ENCODE data around the gene USP34.
A peak's percentile ranks its signal among the peaks of the same experiment; 100 is the strongest.
"Not testable (repeated sequence)": the region's sequence is repeated elsewhere in the genome, so short reads cannot be mapped to it uniquely, and the experiment has no call there.

Gene USP34
- 285 to 297 reads per million in 2 donors for total RNA-seq

GRCh38 chr2:61470965-61471904 is at the start of gene USP34:
Gene USP34 (minus strand): TSS chr2:61471087. CDS start chr2:61470692, 395 bp downstream.
- DNase-seq = peak; percentile 82 to 99 (median 91)

- DNase-seq = no peak
Observed at GRCh38 chr2:61520261-61520660, 49.4 kb upstream of the USP34 start.

- DNase-seq = no peak
Observed at GRCh38 chr2:61512768-61513398, 42.0 kb upstream of the USP34 start.

GRCh38 chr2:61510674-61511671 is 40.1 kb upstream of the USP34 start:
- DNase-seq = no peak

GRCh38 chr2:61504949-61505348 is 34.1 kb upstream of the USP34 start:
- DNase-seq = no peak

- no peak for DNase-seq
Observed at GRCh38 chr2:61499060-61499459, 28.2 kb upstream of the USP34 start.

GRCh38 chr2:61493523-61493942 is 22.6 kb upstream of the USP34 start:
- DNase-seq = peak in 1 of 5 experiments; percentile 68

GRCh38 chr2:61492476-61492875 is 21.6 kb upstream of the USP34 start:
- no peak for DNase-seq

GRCh38 chr2:61485281-61485680 is 14.4 kb upstream of the USP34 start:
- DNase-seq = no peak

- no peak for DNase-seq
Observed at GRCh38 chr2:61478086-61478485, 7.2 kb upstream of the USP34 start.

- DNase-seq = not testable (repeated sequence)
Observed at GRCh38 chr2:61476929-61477589, 6.2 kb upstream of the USP34 start.

GRCh38 chr2:61471905-61472805 is 1.3 kb upstream of the USP34 start:
- peak in 2 of 5 experiments; percentile 6 to 62 for DNase-seq

- peak; percentile 42 to 86 (median 77) for DNase-seq
Observed at GRCh38 chr2:61470122-61470951, 550 bp downstream of the USP34 start.

GRCh38 chr2:61469424-61470121 is 1.3 kb downstream of the USP34 start:
- no peak for DNase-seq

- DNase-seq = not testable (repeated sequence)
Observed at GRCh38 chr2:61468231-61468630, 2.7 kb downstream of the USP34 start.

GRCh38 chr2:61465045-61465444 is 5.8 kb downstream of the USP34 start:
- no peak for DNase-seq

- no peak for DNase-seq
Observed at GRCh38 chr2:61463769-61464475, 7.0 kb downstream of the USP34 start.

- no peak for DNase-seq
Observed at GRCh38 chr2:61461404-61461803, 9.5 kb downstream of the USP34 start.

GRCh38 chr2:61460163-61460562 is 10.7 kb downstream of the USP34 start:
- no peak for DNase-seq

Data from T-helper 2 cell (primary cell).